ENCODE results near the gene CD55. TPM values are rescaled to one million over a fixed set of nuclear protein-coding genes. Genes with fewer than 3 reads are reported as not detected.

Gene CD55
- total and polyA plus RNA-seq, 2 donors (not counting 1 experiment from before 2014, with no cell fraction given): 46.1 to 77.7 TPM

DNA sequence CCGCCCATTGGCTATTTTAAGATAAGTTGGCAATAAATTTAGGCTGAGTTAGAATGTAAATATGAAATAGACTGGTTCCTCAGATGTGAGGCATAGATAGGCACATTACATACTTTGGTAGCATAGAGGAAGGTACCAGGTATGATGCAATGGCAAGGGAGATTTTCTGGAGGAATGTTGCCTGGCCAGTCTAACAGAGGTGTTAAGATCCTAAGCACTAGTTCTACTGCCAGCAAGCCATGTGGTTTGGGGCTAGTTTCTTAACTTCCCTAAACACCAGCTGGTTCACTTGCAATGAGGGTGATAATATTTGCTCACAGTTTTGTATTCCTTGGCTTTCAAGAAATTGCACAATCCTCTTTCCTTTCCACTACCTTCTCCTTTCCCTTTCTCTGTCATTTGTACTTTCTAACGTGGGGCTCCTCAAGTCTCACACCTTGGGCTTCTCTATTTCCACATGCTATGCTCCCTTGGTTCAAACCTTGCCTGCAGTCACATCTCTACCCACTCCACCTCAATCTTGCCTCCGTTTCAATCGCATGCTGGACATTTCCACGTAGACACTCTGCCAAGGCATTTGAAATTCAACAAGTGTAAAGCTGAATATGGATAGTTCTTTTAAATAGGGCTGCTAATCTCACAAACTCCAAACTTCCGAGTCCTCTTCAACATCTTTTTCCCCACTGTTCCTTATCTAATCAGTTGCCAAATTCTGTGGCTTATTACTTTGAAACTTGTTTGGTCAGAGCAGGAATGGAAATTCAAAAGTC, 4.7 kb upstream of the CD55 start:
- Histone ChIP-seq H4K20me1 (ENCODE audit: control insufficient read depth, extremely low read depth, insufficient read depth, low read length) (no peaks in the 10 kb centered on the region), H3K36me3 (ENCODE audit: control insufficient read depth, insufficient read depth, low read length) (no peaks in the 10 kb centered on the region), H3K9me3 (ENCODE audit: control insufficient read depth, insufficient read depth, low read depth, low read length) (no peaks in the 10 kb centered on the region), H3K27ac (ENCODE audit: insufficient read depth, low read length) (no peak overlapping the region), H2AFZ (ENCODE audit: low read length) (no peak overlapping the region), H3K9ac (ENCODE audit: insufficient read depth, low read length) (no peak overlapping the region), H3K27me3 (ENCODE audit: control insufficient read depth, insufficient read depth, low read length) (no peaks in the 10 kb centered on the region), H3K4me1 (ENCODE audit: control insufficient read depth, extremely low read depth, insufficient read depth, low read length) (peaks cover 2% of the 10 kb centered on the region), H3K4me2 (ENCODE audit: extremely low read depth, insufficient read depth, low read length) (no peak overlapping the region), H3K4me3 (replicated peaks in 1 of 4; ENCODE audit: control extremely low read depth in 1 of 4, insufficient read depth in 1 of 4, low read depth in 3 of 4, low read length in 4 of 4) (no peak overlapping the region), H3K79me2 (ENCODE audit: control insufficient read depth, insufficient read depth, low read length) (no peaks in the 10 kb centered on the region)
- TF ChIP-seq, protein P1, sequence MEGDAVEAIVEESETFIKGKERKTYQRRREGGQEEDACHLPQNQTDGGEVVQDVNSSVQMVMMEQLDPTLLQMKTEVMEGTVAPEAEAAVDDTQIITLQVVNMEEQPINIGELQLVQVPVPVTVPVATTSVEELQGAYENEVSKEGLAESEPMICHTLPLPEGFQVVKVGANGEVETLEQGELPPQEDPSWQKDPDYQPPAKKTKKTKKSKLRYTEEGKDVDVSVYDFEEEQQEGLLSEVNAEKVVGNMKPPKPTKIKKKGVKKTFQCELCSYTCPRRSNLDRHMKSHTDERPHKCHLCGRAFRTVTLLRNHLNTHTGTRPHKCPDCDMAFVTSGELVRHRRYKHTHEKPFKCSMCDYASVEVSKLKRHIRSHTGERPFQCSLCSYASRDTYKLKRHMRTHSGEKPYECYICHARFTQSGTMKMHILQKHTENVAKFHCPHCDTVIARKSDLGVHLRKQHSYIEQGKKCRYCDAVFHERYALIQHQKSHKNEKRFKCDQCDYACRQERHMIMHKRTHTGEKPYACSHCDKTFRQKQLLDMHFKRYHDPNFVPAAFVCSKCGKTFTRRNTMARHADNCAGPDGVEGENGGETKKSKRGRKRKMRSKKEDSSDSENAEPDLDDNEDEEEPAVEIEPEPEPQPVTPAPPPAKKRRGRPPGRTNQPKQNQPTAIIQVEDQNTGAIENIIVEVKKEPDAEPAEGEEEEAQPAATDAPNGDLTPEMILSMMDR (conservative IDR thresholded peaks at IDR 0.05 in 1 of 2, IDR thresholded peaks at IDR 0.05 in 1 of 2; ENCODE audit: low read depth in 1 of 2, low read length in 2 of 2): no peak
- no peak for TF ChIP-seq EZH2 (IDR thresholded peaks at IDR 0.05; ENCODE audit: low read length, missing control alignments)
- DNase-seq (ENCODE audit: low read depth in 2 of 2): no peak

DNA sequence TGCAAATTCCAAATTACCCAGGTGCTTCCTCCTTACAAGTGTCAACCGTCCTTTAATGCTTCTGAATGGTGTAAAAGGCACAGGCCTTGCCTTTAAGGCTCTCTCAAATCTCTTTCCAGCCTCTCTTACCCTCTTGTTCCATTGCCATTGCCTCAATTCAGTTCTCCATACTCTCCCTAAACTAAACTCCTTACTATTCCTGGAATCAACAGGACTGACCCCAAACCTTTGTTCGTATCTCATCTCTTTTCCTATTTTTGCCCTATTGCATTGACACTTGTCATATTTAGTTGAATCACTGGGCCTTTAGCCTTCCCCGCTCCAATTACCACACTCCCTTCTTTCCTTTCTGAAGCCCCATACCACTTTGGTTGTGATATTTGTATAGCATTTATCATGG, 3.9 kb upstream of the CD55 start:
- Histone ChIP-seq H3K27ac (ENCODE audit: insufficient read depth, low read length) (no peak overlapping the region), H3K9ac (ENCODE audit: insufficient read depth, low read length) (no peak overlapping the region), H3K4me3 (replicated peaks in 1 of 4; ENCODE audit: control extremely low read depth in 1 of 4, insufficient read depth in 1 of 4, low read depth in 3 of 4, low read length in 4 of 4) (no peak overlapping the region), H3K79me2 (ENCODE audit: control insufficient read depth, insufficient read depth, low read length) (peaks cover 5% of the 10 kb centered on the region), H3K4me2 (ENCODE audit: extremely low read depth, insufficient read depth, low read length) (no peak overlapping the region), H3K36me3 (ENCODE audit: control insufficient read depth, insufficient read depth, low read length) (no peaks in the 10 kb centered on the region), H2AFZ (ENCODE audit: low read length) (no peak overlapping the region), H3K27me3 (ENCODE audit: control insufficient read depth, insufficient read depth, low read length) (no peaks in the 10 kb centered on the region), H4K20me1 (ENCODE audit: control insufficient read depth, extremely low read depth, insufficient read depth, low read length) (no peaks in the 10 kb centered on the region), H3K4me1 (ENCODE audit: control insufficient read depth, extremely low read depth, insufficient read depth, low read length) (peaks cover 2% of the 10 kb centered on the region), H3K9me3 (ENCODE audit: control insufficient read depth, insufficient read depth, low read depth, low read length) (no peaks in the 10 kb centered on the region)
- TF ChIP-seq, protein P1 (conservative IDR thresholded peaks at IDR 0.05 in 1 of 2, IDR thresholded peaks at IDR 0.05 in 1 of 2; ENCODE audit: low read depth in 1 of 2, low read length in 2 of 2): no peak
- no peak for TF ChIP-seq EZH2 (IDR thresholded peaks at IDR 0.05; ENCODE audit: low read length, missing control alignments)
- no peak for DNase-seq (ENCODE audit: low read depth in 2 of 2)

DNA sequence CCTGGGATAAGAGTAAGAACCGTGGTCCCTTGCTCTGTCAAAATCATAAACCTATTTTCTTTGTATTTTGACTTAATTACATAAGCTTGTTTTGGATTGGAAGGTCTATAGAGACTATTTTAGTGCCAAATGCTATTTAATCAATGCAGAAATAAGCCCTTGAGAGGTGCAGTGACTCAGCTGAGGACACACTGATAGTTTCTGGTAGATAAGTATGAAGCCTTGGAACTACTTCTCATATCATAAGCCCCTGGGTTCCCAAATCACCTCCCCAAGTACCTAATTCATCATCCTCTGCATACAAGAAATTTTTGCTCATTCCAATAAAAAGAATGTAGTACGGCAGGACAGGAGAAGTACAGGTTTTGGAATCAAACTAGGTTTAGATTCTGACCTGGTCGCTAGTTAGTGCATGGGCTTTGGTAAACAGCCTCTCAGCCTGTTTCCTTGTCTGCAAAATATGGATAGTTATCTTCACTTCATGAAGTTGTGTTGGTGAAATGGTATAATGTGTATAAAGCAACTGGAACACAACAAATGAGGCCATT, 3.3 kb upstream of the CD55 start:
- peaks cover under 1% of the 10 kb centered on the region for H3K4me1 ChIP-seq (ENCODE audit: control insufficient read depth, extremely low read depth, insufficient read depth, low read length)
- peaks cover 5% of the 10 kb centered on the region for H3K79me2 ChIP-seq (ENCODE audit: control insufficient read depth, insufficient read depth, low read length)
- no peak overlapping the region for H3K4me2 ChIP-seq (ENCODE audit: extremely low read depth, insufficient read depth, low read length)
- TF ChIP-seq, protein P1 (conservative IDR thresholded peaks at IDR 0.05 in 1 of 2, IDR thresholded peaks at IDR 0.05 in 1 of 2; ENCODE audit: low read depth in 1 of 2, low read length in 2 of 2): no peak
- TF ChIP-seq EZH2 (IDR thresholded peaks at IDR 0.05; ENCODE audit: low read length, missing control alignments): no peak
- no peak overlapping the region for H2AFZ ChIP-seq (ENCODE audit: low read length)
- H3K36me3 ChIP-seq (ENCODE audit: control insufficient read depth, insufficient read depth, low read length): no peaks in the 10 kb centered on the region
- H3K9ac ChIP-seq (ENCODE audit: insufficient read depth, low read length): no peak overlapping the region
- H3K9me3 ChIP-seq (ENCODE audit: control insufficient read depth, insufficient read depth, low read depth, low read length): no peaks in the 10 kb centered on the region
- H3K27me3 ChIP-seq (ENCODE audit: control insufficient read depth, insufficient read depth, low read length): no peaks in the 10 kb centered on the region
- no peak for DNase-seq (ENCODE audit: low read depth in 2 of 2)
- H4K20me1 ChIP-seq (ENCODE audit: control insufficient read depth, extremely low read depth, insufficient read depth, low read length): no peaks in the 10 kb centered on the region
- H3K4me3 ChIP-seq (replicated peaks in 1 of 4; ENCODE audit: control extremely low read depth in 1 of 4, insufficient read depth in 1 of 4, low read depth in 3 of 4, low read length in 4 of 4): no peak overlapping the region
- H3K27ac ChIP-seq (ENCODE audit: insufficient read depth, low read length): no peak overlapping the region

Data from fibroblast of lung (primary cell).